ENCODE data around the gene ARHGAP1.

ARHGAP1 gene

GRCh38 chr11:46692450-46692849 is 8.0 kb downstream of the ARHGAP1 start:
- FAIRE-seq = no peak

GRCh38 chr11:46690702-46691101 is 9.7 kb downstream of the ARHGAP1 start:
- FAIRE-seq = no peak

- FAIRE-seq = no peak
These were observed 13.3 kb downstream of the ARHGAP1 start for GRCh38 chr11:46686886-46687795.

DNA sequence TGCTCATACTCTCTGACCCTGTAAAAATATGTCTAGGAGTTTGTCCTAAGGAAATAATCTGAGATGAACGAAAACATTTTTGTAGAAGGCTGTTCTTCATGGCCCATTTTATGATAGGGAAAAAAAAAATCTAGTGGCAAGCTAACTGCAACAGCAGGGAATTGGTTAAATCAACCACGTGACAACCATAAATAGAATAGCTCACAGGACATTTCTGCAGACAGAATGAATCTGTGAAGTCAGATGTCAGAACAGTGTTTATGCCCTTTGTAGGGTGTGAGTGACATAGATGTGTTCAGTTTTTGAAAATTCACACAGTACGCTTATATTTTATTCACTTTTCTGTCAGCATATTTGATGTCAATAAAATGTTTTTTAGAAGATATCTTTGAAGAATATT is 16.1 kb downstream of the ARHGAP1 start:
- no peak for FAIRE-seq

- FAIRE-seq = no peak
These were observed 17.4 kb downstream of the ARHGAP1 start for GRCh38 chr11:46682773-46683752.

- no peak for FAIRE-seq
These were observed 18.6 kb downstream of the ARHGAP1 start for GRCh38 chr11:46681814-46682213.

DNA sequence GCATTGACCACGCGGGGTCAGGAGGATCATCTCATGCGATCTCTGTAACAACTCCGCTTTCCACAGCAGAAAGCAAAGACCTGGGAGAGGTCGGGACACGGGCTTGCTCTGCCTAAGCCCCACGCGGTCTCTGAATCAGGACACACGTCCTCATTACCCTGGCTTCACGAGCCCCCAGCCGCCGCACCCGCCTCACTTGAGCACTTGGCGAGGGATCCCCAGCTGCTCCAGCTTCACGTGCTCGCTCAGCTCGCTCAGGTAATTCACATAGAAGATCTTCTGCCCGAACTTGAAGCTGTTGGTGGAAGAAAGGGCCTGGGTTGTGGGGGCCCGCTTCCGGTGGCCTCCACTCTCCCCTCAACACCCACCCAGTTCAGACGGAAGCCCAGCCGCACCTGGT is 19.6 kb downstream of the ARHGAP1 start:
- no peak for FAIRE-seq

DNA sequence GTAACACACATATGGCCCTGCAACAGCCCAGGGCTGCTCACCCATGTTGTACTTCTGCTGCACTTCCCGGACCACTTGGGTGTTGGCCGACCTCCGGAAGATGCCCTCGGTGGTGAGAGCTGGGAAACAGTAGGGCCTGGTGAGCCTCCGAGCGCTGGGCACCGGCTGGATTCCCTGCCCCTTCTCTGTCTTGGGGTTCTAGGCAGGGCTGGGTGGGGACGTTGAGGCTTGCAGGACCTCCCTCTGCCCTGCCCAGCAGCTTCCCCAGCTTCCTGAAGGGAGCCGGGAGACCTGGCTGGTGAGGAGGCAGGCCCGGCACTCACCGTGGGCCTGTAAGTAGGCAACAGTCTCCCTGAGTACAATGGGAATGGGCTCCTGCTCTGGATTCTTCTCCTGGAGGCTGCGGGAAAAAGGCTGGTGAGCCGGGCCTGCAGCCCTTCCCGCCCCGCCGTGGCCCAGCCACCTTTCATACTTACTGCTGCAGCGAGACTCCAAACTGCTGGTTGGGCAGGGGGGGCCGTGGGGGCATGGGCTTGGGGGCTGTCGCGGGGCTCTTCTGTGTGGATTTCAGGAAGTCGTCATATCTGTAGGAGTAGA is 20.2 kb downstream of the ARHGAP1 start:
- no peak for FAIRE-seq

- no peak for FAIRE-seq
These were observed 20.9 kb downstream of the ARHGAP1 start for GRCh38 chr11:46679241-46680163.

- no peak for FAIRE-seq
These were observed 21.7 kb downstream of the ARHGAP1 start for GRCh38 chr11:46678741-46679130.

- FAIRE-seq = no peak
These were observed 22.3 kb downstream of the ARHGAP1 start for GRCh38 chr11:46677991-46678740.

DNA sequence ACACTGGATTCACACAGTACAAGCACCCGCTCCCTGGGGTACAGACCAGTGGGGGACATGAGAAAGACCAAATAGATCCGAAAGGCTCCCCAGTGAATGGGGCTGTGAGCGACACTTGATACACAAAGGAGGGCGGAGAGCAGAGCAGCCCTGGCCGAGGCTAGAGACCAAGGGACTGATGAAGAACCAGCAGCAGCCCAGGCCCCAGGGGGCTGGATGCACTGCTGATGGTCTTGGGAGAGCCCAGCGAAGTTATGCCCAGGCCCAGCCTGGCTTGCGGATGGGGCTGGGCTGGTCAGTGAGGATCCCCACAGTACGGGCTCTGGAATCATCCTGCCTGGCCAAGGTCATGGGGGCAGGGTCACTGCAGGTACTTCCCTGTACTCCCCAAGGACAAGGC is 23.2 kb downstream of the ARHGAP1 start:
- FAIRE-seq = no peak

GRCh38 chr11:46676436-46677158 is 23.8 kb downstream of the ARHGAP1 start:
- FAIRE-seq = no peak

DNA sequence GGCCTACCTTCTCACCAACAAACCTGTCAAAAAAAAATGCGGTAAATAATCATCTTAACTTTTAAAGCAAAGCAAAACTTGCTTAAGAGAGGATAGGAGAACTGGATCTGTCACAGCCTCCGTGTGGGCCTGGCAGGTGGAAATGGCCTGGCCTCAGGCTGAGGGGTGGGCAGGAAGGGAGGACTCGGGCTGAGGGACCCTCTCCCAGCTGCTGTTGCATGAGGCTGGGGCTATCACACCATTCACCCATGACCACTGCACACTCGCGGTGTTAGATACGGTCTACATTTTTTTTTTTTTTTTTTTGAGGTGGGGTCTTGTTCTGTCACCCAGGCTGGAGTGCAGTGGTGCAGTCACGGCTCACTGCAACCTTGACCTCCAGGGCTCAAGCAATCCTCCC is 24.5 kb downstream of the ARHGAP1 start:
- FAIRE-seq = no peak

GRCh38 chr11:46675288-46675851 is 25.0 kb downstream of the ARHGAP1 start:
- FAIRE-seq = no peak

DNA sequence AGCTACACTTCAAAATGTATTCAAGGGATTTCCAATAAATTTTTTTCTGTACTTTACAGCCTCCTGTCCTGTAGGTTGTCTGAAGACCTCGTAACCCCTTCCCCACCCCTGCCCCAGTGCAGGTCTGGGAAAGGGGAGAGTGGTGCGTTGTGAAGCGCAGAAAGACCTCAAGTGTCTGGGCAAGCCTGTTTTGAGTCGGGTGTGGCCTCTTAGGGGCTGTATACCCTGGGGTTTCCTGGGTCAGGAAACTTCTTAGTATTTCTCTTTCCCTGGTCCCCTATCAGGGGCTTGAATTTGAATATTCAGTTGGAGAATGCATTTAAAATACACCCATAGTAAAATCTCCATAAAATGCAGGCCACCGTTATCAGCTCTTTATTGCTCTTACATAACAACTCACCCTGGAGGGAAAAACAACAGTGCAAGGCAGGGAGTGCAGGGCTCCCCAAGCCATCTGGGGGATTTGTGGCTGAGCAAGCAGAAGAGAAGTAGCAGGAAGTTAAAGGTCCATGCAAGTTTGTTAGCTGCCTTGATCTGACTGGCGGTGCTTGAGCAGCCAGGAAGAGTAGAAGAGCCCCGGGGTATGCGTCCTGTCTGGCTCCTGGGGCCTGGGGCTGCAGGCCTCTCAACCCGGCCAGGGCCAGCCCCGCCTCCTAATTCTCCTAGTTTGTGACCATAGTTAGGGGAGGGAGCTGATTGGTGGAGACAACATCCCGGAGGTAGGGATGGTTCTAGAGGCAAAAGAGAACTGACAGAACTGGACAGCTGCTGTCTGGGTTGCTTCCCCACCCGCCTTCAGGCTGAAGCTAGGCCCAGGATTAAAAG is 25.7 kb downstream of the ARHGAP1 start:
- FAIRE-seq = no peak

DNA sequence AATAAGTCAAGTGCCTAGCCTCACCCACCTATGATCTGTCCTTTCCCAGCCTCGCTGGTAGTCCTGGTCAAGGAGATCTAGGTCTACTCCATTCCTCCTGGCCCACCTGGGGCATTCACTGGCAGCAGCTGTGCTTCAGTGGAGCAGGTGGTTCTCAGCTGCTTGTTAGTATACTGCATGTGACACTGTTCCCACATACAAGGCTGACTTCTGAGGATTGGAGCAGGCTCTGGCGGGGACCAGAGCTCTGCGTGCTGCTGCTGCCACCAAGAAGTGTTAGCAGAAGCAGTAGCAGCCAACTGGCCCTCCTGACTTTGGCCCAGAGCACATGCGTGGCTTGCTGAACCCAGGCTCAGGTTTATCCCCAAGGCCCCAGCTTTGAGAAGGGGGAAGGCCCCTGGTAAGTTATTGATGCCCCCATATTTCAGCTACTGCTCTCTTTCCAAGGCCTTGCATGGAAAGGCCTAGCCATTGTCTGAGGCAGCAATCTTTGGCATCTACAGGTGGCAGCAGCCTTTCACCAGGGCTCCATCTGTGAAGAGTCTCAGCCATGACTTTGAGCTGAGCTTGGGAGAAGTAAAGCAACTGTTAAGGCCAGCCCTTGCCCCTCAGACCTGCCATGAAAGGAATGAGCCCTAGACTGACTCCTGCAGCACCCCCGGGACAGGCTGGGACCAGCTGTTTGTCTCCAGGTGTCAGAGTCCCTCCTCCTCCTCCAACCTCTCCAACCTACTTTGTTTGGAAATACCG is 26.5 kb downstream of the ARHGAP1 start:
- FAIRE-seq = no peak

GRCh38 chr11:46672381-46672839 is 28.0 kb downstream of the ARHGAP1 start:
- FAIRE-seq = no peak

DNA sequence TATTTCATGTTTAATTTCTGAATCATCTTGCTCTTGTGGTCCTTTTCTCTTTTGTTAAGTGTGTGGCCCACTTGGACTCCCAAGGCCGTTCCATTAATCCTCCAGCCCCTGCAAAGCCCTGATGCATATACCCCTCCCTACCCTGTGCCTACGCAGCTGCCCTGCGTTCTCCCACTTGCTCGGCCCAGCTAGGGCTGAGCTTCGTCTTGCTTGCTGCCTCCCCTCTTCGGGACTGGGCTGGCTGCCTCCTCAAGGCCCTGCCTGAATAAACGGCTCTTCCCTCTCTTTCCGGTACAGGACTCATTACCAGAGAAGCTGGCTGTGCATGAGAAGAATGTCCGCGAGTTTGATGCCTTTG is 28.5 kb downstream of the ARHGAP1 start:
- FAIRE-seq = no peak

Measured in G401.6 (cell line).